ENCODE results near the gene CMKLR1.

GRCh38 chr12:108257004-108257403, 82.1 kb downstream of the CMKLR1 start:
- TF ChIP-seq, protein P1, sequence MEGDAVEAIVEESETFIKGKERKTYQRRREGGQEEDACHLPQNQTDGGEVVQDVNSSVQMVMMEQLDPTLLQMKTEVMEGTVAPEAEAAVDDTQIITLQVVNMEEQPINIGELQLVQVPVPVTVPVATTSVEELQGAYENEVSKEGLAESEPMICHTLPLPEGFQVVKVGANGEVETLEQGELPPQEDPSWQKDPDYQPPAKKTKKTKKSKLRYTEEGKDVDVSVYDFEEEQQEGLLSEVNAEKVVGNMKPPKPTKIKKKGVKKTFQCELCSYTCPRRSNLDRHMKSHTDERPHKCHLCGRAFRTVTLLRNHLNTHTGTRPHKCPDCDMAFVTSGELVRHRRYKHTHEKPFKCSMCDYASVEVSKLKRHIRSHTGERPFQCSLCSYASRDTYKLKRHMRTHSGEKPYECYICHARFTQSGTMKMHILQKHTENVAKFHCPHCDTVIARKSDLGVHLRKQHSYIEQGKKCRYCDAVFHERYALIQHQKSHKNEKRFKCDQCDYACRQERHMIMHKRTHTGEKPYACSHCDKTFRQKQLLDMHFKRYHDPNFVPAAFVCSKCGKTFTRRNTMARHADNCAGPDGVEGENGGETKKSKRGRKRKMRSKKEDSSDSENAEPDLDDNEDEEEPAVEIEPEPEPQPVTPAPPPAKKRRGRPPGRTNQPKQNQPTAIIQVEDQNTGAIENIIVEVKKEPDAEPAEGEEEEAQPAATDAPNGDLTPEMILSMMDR (IDR thresholded peaks at IDR 0.05): no peak
- TF ChIP-seq EZH2 (IDR thresholded peaks at IDR 0.05): no peak

Measured in neural progenitor cell (in vitro differentiated cells).